ENCODE results near the gene FGF4. TPM values are rescaled to one million over a fixed set of nuclear protein-coding genes. Genes with fewer than 3 reads are reported as not detected.
A peak's percentile ranks its signal among the peaks of the same experiment; 100 is the strongest.

The FGF4 gene
- total RNA-seq, 1 donor: not detected

GRCh38 chr11:69746140-69746539, 29.0 kb downstream of the FGF4 start:
- TF ChIP-seq, protein P1, sequence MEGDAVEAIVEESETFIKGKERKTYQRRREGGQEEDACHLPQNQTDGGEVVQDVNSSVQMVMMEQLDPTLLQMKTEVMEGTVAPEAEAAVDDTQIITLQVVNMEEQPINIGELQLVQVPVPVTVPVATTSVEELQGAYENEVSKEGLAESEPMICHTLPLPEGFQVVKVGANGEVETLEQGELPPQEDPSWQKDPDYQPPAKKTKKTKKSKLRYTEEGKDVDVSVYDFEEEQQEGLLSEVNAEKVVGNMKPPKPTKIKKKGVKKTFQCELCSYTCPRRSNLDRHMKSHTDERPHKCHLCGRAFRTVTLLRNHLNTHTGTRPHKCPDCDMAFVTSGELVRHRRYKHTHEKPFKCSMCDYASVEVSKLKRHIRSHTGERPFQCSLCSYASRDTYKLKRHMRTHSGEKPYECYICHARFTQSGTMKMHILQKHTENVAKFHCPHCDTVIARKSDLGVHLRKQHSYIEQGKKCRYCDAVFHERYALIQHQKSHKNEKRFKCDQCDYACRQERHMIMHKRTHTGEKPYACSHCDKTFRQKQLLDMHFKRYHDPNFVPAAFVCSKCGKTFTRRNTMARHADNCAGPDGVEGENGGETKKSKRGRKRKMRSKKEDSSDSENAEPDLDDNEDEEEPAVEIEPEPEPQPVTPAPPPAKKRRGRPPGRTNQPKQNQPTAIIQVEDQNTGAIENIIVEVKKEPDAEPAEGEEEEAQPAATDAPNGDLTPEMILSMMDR (IDR thresholded peaks at IDR 0.05; ENCODE audit: insufficient read depth, low read length): no peak
- H3K4me3 ChIP-seq (ENCODE audit: low read depth, low read length): no peak overlapping the region
- no peak for DNase-seq (ENCODE audit: low read depth)

GRCh38 chr11:69745201-69745600, 29.9 kb downstream of the FGF4 start:
- H3K4me3 ChIP-seq (ENCODE audit: low read depth, low read length): no peak overlapping the region
- DNase-seq (ENCODE audit: low read depth): no peak
- TF ChIP-seq, protein P1 (IDR thresholded peaks at IDR 0.05; ENCODE audit: insufficient read depth, low read length): no peak

GRCh38 chr11:69744435-69744834, 30.7 kb downstream of the FGF4 start:
- H3K4me3 ChIP-seq (ENCODE audit: low read depth, low read length): no peak overlapping the region
- TF ChIP-seq, protein P1 (IDR thresholded peaks at IDR 0.05; ENCODE audit: insufficient read depth, low read length): no peak
- DNase-seq (ENCODE audit: low read depth): peak; percentile 19

DNA sequence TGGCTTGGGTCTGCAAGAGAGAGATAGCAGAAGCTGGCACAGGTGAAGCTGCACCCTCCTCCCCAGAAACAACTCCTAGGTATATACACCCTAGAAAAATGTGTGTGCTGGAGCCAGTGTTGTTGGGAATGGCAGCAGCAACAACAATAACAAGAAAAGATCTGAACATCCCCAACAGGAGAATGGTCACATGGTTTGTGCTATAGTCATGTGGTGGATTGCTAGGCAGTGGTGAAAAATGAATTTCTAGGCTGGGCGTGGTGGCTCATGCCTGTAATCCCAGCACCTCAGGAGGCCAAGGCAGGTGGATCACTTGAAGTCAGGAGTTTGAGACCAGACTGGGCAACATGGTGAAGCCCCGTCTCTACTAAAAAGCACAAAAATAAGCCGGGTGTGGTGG, 40.3 kb downstream of the FGF4 start:
- H3K4me3 ChIP-seq (ENCODE audit: low read depth, low read length): no peak overlapping the region
- TF ChIP-seq, protein P1 (IDR thresholded peaks at IDR 0.05; ENCODE audit: insufficient read depth, low read length): no peak
- DNase-seq (ENCODE audit: low read depth): no peak

DNA sequence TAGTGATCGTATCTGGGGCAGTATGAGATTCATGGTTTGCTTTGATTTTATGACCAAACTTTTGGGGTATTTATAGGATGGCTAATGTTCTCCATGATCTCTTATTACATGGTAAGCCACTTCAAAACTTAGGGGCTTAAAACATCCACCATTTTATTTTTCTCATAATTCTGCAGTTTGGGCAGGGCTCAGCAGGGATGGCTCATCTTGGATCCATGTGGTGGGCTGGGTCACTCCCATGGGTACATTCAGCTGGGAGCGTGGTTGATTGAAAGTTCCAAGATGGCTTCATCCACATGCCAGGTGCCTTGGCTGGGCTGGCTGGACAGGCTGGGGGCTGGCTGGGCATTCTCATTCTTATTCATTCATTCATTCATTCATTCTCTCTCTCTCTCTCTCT, 40.8 kb downstream of the FGF4 start:
- TF ChIP-seq, protein P1 (IDR thresholded peaks at IDR 0.05; ENCODE audit: insufficient read depth, low read length): no peak
- no peak overlapping the region for H3K4me3 ChIP-seq (ENCODE audit: low read depth, low read length)
- no peak for DNase-seq (ENCODE audit: low read depth)

GRCh38 chr11:69732910-69733309, 42.2 kb downstream of the FGF4 start:
- DNase-seq (ENCODE audit: low read depth): no peak
- TF ChIP-seq, protein P1 (IDR thresholded peaks at IDR 0.05; ENCODE audit: insufficient read depth, low read length): no peak
- H3K4me3 ChIP-seq (ENCODE audit: low read depth, low read length): no peak overlapping the region

GRCh38 chr11:69731110-69731509, 44.0 kb downstream of the FGF4 start:
- TF ChIP-seq, protein P1 (IDR thresholded peaks at IDR 0.05; ENCODE audit: insufficient read depth, low read length): no peak
- no peak overlapping the region for H3K4me3 ChIP-seq (ENCODE audit: low read depth, low read length)
- no peak for DNase-seq (ENCODE audit: low read depth)

Data from fibroblast of the aortic adventitia (primary cell).